Esophagus squamous epithelium (tissue), 5 donors: ENCODE measurements around the gene WDR49. TPM values are rescaled to one million over a fixed set of nuclear protein-coding genes. Genes with fewer than 3 reads are reported as not detected.

Source experiments
- DNase-seq: peaks from one replicate; lab custom pipeline; 2025; lab: John Stamatoyannopoulos, UW
- H3K27ac ChIP-seq, 4 donors: fragments of 200-600 bp; sonication (generic); one replicate each; pipeline ENCODE4 v1.5.1; 2016 to 2019; ENCODE audit warnings: mild to moderate bottlenecking in 1 of 4
- H3K27me3 ChIP-seq, 4 donors: fragments of 200-600 bp; sonication (generic); 1 replicate in 3 of 4; 2 replicates in 1 of 4; pipeline versions ENCODE4 v1.5.1 to v1.6.0; 2017 to 2021; ENCODE audit warnings: antibody characterized with exemption in 1 of 4
- H3K36me3 ChIP-seq, 3 donors: fragments of 200-600 bp; sonication (generic); one replicate each; pipeline ENCODE4 v1.5.1; 2016 to 2019
- H3K4me1 ChIP-seq, 3 donors: fragments of 200-600 bp; sonication (generic); one replicate each; pipeline ENCODE4 v1.5.1; 2017 to 2019
- H3K4me3 ChIP-seq, 4 donors: fragments of 200-600 bp; sonication (generic); 1 replicate in 3 of 4; 2 replicates in 1 of 4; pipeline ENCODE4 v1.5.1; 2016 to 2019; ENCODE audit warnings: mild to moderate bottlenecking in 2 of 4, moderate library complexity in 1 of 4
- H3K9me3 ChIP-seq, 3 donors: fragments of 200-600 bp; sonication (generic); one replicate each; pipeline ENCODE4 v1.5.1; 2016 to 2019
- CTCF ChIP-seq, 6 experiments: fragments of 450-650 bp in 4 of 6; fragments of 200-600 bp in 2 of 6; sonication (generic) in 2 of 6; IDR thresholded peaks; one replicate each; pipeline ENCODE4 v1.5.1; 2016 to 2019; ENCODE audit warnings: antibody characterized with exemption in 6 of 6, mild to moderate bottlenecking in 4 of 6, moderate library complexity in 4 of 6
- POLR2A ChIP-seq, 4 donors: fragments of 450-650 bp; IDR thresholded peaks; one replicate each; pipeline ENCODE4 v1.6.1; 2017; ENCODE audit warnings: antibody characterized with exemption in 4 of 4, mild to moderate bottlenecking in 4 of 4, moderate library complexity in 3 of 4
- WGBS, 2 donors: methylation state at CpG; one replicate each; pipeline ENCODE4 v1.1.5; 2018; 5-methylcytosine and 5-hydroxymethylcytosine counted together
- intact Hi-C: fragments of 100-400 bp; cut with DNase I; formaldehyde crosslinking; loops from one replicate; pipeline ENCODE4 v1.15.0; 2022
- total RNA-seq, 4 donors: library from RNA; depleted of rRNA; stranded (reverse); fragments of >200 nt; gene quantifications; one replicate each; pipeline ENCODE4 v1.1.0, GENCODE V29; 2016
- donor health status: DM: yes; HTN: yes; CAD: no.

WDR49 gene
- total RNA-seq, 4 donors from 2014 or later: 1.9 to 9.5 (median 7.4) TPM; not detected in 1

- intact Hi-C loops: no loop called here
- Histone ChIP-seq H3K4me1 (no peaks in the 10 kb centered on the region), H3K4me3 (no peak overlapping the region), H3K9me3 (no peaks in the 10 kb centered on the region), H3K27me3 (no peaks in the 10 kb centered on the region), H3K36me3 (no peaks in the 10 kb centered on the region), H3K27ac (no peak overlapping the region)
- DNase-seq: no peak
- 76 to 81% methylated on average over 5 of the region's 5 CpGs for WGBS, 2 donors
- no peak for TF ChIP-seq CTCF (IDR thresholded peaks at IDR 0.05)
- no peak for TF ChIP-seq POLR2A (IDR thresholded peaks at IDR 0.05)
These were observed 185.7 kb downstream of the WDR49 start for GRCh38 chr3:167467848-167468611.

DNA sequence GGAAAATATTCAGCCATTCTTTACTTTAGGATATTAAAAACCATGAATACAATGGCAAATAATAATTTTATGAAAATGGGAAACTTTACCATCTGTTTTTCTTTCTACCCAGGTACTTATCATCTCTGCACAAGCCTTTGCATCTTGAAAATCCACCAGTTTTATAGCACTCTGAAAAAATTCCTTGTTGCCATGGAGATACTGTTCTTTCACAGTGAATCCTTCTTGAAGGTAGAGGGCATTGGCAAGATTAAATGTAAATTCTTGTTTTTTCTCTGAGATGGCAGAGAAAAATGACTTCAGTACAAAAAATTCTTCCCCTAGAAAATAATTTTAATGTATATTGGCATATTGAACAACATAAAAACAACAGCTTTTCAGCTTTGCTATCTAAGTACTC lies 186.8 kb downstream of the WDR49 start:
- H3K4me1 ChIP-seq: no peaks in the 10 kb centered on the region
- H3K4me3 ChIP-seq: no peak overlapping the region
- TF ChIP-seq POLR2A (IDR thresholded peaks at IDR 0.05): no peak
- no peak for TF ChIP-seq CTCF (IDR thresholded peaks at IDR 0.05)
- no peaks in the 10 kb centered on the region for H3K9me3 ChIP-seq
- DNase-seq: no peak
- no peaks in the 10 kb centered on the region for H3K27me3 ChIP-seq
- no peak overlapping the region for H3K27ac ChIP-seq
- intact Hi-C loops: no loop called here
- H3K36me3 ChIP-seq: no peaks in the 10 kb centered on the region

DNA sequence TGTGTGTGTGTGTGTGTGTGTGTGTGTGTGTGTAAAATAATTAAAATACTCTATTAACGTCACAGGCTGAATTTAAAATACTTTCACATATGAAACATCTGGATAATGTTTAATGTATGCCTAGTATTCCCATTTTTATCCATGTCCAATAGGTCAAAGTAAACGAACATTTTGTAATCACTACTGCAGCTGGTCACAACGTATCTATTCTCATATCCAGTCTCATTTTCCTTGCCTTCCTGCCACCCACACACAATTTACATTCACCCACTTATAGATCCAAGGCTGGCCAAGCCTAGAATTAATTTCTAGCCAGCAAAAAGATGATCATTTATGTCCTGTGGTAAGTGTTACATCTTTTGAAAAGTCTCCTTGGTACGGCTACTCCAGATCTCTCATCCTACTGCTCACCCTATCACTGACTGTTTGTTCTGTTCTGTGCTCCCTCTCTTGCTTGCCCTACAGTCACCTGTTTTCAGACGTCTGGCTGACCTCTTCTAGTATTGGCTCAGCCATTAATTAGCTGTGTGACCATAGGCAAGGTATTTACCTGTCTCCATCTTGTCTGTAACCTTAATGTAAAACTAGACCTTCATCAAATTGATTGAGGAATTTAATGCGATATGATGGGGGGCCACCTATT lies 197.5 kb downstream of the WDR49 start:
- H3K27ac ChIP-seq: no peak overlapping the region
- H3K36me3 ChIP-seq: no peaks in the 10 kb centered on the region
- no peak for DNase-seq
- TF ChIP-seq CTCF (IDR thresholded peaks at IDR 0.05): no peak
- no peak for TF ChIP-seq POLR2A (IDR thresholded peaks at IDR 0.05)
- no peaks in the 10 kb centered on the region for H3K4me1 ChIP-seq
- WGBS, 2 donors: 66 to 73% methylated on average over 6 of the region's 6 CpGs
- H3K4me3 ChIP-seq: no peak overlapping the region
- no peaks in the 10 kb centered on the region for H3K9me3 ChIP-seq
- intact Hi-C loops: no loop called here
- no peaks in the 10 kb centered on the region for H3K27me3 ChIP-seq

GRCh38 chr3:167453815-167454214 lies 199.9 kb downstream of the WDR49 start:
- intact Hi-C loops: no loop called here
- H3K4me3 ChIP-seq: no peak overlapping the region
- TF ChIP-seq POLR2A (IDR thresholded peaks at IDR 0.05) (no peak), CTCF (IDR thresholded peaks at IDR 0.05) (no peak)
- DNase-seq: no peak
- no peaks in the 10 kb centered on the region for H3K27me3 ChIP-seq
- no peaks in the 10 kb centered on the region for H3K4me1 ChIP-seq
- no peaks in the 10 kb centered on the region for H3K36me3 ChIP-seq
- no peaks in the 10 kb centered on the region for H3K9me3 ChIP-seq
- 75 to 91% methylated on average over 2 of the region's 2 CpGs for WGBS, 2 donors
- H3K27ac ChIP-seq: no peak overlapping the region

DNA sequence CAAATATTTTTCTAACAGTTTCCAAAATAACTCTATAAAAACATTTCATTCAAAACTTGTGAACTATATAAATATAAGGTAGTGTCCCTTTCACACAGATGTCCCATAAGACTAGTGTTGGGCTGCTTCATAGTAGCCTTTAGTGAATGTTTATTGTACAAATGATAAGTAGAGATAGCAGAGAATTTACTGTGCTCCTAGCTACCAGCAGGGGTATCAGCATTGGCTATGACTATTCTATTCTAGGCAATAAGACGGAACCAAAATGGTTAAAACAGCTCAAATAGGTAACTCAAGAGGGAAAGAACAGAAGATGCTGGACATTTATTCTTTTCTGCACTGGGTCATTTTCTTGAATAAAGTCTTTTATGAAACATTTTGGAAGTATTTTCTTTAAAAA lies 202.5 kb downstream of the WDR49 start:
- Histone ChIP-seq H3K4me3 (no peak overlapping the region), H3K36me3 (no peaks in the 10 kb centered on the region), H3K4me1 (no peaks in the 10 kb centered on the region), H3K27ac (no peak overlapping the region), H3K9me3 (no peaks in the 10 kb centered on the region), H3K27me3 (no peaks in the 10 kb centered on the region)
- TF ChIP-seq CTCF (IDR thresholded peaks at IDR 0.05): no peak
- TF ChIP-seq POLR2A (IDR thresholded peaks at IDR 0.05): no peak
- intact Hi-C loops: no loop called here
- no peak for DNase-seq
- WGBS, 2 donors: 35 to 48% methylated on average over 1 of the region's 1 CpG
